DLD1 (cell line): ENCODE measurements around the gene ETV7.
"Not testable (repeated sequence)": the region's sequence is repeated elsewhere in the genome, so short reads cannot be mapped to it uniquely, and the experiment has no call there.

ENCODE experiments used
- in situ Hi-C: cut with HindIII; loops from 2 replicates; pipeline ENCODE4 v1.10.0; 2017; ENCODE audit warnings: low sequenced_read_pairs

Gene ETV7

GRCh38 chr6:36346486-36347273, 40.8 kb downstream of the ETV7 start:
- in situ Hi-C loops: no loop called here

- in situ Hi-C loops: no loop called here
Measured at GRCh38 chr6:36345681-36346466, 41.6 kb downstream of the ETV7 start.

GRCh38 chr6:36343109-36343680, 44.3 kb downstream of the ETV7 start:
- in situ Hi-C loops: no loop called here

GRCh38 chr6:36340618-36341454, 46.6 kb downstream of the ETV7 start:
- in situ Hi-C loops: no loop called here

- in situ Hi-C loops: no loop called here
Measured at GRCh38 chr6:36340306-36340617, 47.2 kb downstream of the ETV7 start.

- in situ Hi-C loops: no loop called here
Measured at GRCh38 chr6:36339146-36339545, 48.3 kb downstream of the ETV7 start.

GRCh38 chr6:36338223-36338622, 49.2 kb downstream of the ETV7 start:
- in situ Hi-C loops: not testable (repeated sequence)

GRCh38 chr6:36337814-36338213, 49.7 kb downstream of the ETV7 start:
- in situ Hi-C loops: no loop called here

- in situ Hi-C loops: no loop called here
Measured at GRCh38 chr6:36336779-36337241, 50.7 kb downstream of the ETV7 start, which contains the start of gene BNIP5. BNIP5 (minus strand) TSS chr6:36336888; CDS start chr6:36330690, 6,198 bp downstream.

- in situ Hi-C loops: no loop called here
Measured at GRCh38 chr6:36336208-36336710, 51.2 kb downstream of the ETV7 start.

GRCh38 chr6:36335465-36336207, 51.8 kb downstream of the ETV7 start:
- in situ Hi-C loops: no loop called here

- in situ Hi-C loops: no loop called here
Measured at GRCh38 chr6:36334832-36335459, 52.5 kb downstream of the ETV7 start.

- in situ Hi-C loops: no loop called here
Measured at GRCh38 chr6:36333931-36334725, 53.3 kb downstream of the ETV7 start.

- in situ Hi-C loops: no loop called here
Measured at GRCh38 chr6:36333171-36333895, 54.1 kb downstream of the ETV7 start.

GRCh38 chr6:36331381-36331780, 56.1 kb downstream of the ETV7 start:
- in situ Hi-C loops: no loop called here

- in situ Hi-C loops: no loop called here
Measured at GRCh38 chr6:36330366-36330765, 57.1 kb downstream of the ETV7 start.

- in situ Hi-C loops: no loop called here
Measured at GRCh38 chr6:36329798-36330291, 57.6 kb downstream of the ETV7 start.

GRCh38 chr6:36328600-36328999, 58.9 kb downstream of the ETV7 start:
- in situ Hi-C loops: no loop called here
